Stimulated activated naive B cell treated with anti-CD40 and anti-IgM and Interleukin-4, amounts not matched to agents 10 μg/mL and 1 μg/mL and 100 μg/mL, for 72 hours (primary cell): ENCODE results near the gene ACER3.

Source experiments
- ATAC-seq, 2 donors: fragments of 150-1000 bp; cut with Tn5 transposase; replicated peaks; 2 replicates each; pipeline ENCODE4 v1.10.0; 2021; ENCODE audit warnings: moderate library complexity in 1 of 2
- DNase-seq: peaks from one replicate; pipeline ENCODE4 v3.0.0; 2021
- H3K27ac Mint-ChIP-seq: one replicate; pipeline ENCODE4 v1.8.0; 2022; ENCODE audit warnings: mild to moderate bottlenecking, mixed read lengths
- H3K27me3 Mint-ChIP-seq, 2 donors: one replicate each; pipeline ENCODE4 v1.8.0; 2022; ENCODE audit warnings: mixed read lengths in 2 of 2
- H3K36me3 Mint-ChIP-seq, 2 donors: one replicate each; pipeline ENCODE4 v1.8.0; 2022; ENCODE audit warnings: mixed read lengths in 2 of 2, mild to moderate bottlenecking in 1 of 2
- H3K4me1 Mint-ChIP-seq, 2 donors: one replicate each; pipeline ENCODE4 v1.8.0; 2022; ENCODE audit warnings: mixed read lengths in 2 of 2, mild to moderate bottlenecking in 1 of 2
- H3K4me3 Mint-ChIP-seq, 2 donors: one replicate each; pipeline ENCODE4 v1.8.0; 2022; ENCODE audit warnings: mild to moderate bottlenecking in 2 of 2, mixed read lengths in 2 of 2, moderate library complexity in 1 of 2
- H3K9me3 Mint-ChIP-seq, 2 donors: one replicate each; pipeline ENCODE4 v1.8.0; 2022; ENCODE audit warnings: mixed read lengths in 2 of 2, mild to moderate bottlenecking in 1 of 2

ACER3 gene

DNA sequence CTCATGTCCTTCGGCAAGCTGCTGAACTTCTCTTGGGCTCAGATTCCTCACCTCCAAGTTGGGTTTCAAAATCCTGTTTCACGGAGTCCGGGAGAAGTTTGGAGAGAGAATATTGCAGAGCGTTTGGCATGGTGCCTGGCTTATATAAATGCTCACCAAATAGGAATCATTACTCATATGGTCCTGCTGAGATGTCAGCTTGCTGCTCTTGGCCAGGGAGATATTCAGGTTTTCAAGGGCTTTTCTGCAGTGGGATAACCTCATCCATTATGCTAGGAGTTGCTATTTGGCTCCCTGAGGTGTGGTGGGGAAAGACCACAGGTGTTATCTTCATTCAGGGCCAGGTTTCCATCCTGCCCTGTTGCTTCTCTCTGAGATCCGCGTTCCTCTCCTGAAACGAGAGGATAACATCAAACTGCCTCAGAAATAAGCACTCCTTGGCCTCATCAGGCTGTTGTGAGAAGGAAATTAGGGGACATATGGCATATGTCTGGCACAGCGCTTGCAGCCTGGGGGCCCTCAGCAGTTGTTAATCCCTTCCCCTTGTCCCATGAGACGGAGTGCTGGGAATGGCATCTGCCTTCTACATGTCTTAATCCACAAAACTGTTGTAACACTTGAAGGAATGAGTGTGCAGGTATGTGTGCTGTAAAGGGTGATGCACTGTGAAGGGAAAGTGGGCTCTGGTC lies 29.9 kb upstream of the ACER3 start:
- H3K4me3 Mint-ChIP-seq: no peak overlapping the region
- H3K27me3 Mint-ChIP-seq: peaks cover 14 to 16% of the 10 kb centered on the region in 2 donors
- H3K4me1 Mint-ChIP-seq: no peaks in the 10 kb centered on the region
- H3K9me3 Mint-ChIP-seq: no peaks in the 10 kb centered on the region
- DNase-seq (no peak), ATAC-seq (no peak)
- no peaks in the 10 kb centered on the region for H3K36me3 Mint-ChIP-seq
- H3K27ac Mint-ChIP-seq: no peak overlapping the region

GRCh38 chr11:76831686-76832310 lies 28.9 kb upstream of the ACER3 start:
- DNase-seq (no peak), ATAC-seq (no peak)
- H3K27me3 Mint-ChIP-seq: peaks cover 14 to 16% of the 10 kb centered on the region in 2 donors
- H3K9me3 Mint-ChIP-seq: no peaks in the 10 kb centered on the region
- H3K36me3 Mint-ChIP-seq: no peaks in the 10 kb centered on the region
- no peaks in the 10 kb centered on the region for H3K4me1 Mint-ChIP-seq
- no peak overlapping the region for H3K4me3 Mint-ChIP-seq
- no peak overlapping the region for H3K27ac Mint-ChIP-seq

DNA sequence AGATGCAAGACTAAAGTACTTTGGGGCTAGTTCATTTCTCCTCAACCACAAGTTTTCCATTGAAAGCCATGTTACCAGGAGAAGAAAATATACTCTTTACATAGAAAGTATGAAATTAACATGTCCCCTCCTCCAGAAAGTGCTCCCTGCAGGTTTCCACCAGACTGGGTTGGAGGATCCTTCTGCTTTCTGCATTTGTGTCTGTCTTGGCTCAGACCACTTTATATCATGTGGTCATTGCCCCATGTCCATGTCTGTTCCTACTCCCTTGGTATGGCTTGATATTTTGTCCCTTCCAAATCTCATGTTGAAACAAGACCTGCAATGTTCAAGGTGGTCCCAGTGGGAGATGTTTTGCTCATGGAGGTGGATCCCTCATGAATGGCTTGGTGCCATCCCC lies 28.4 kb upstream of the ACER3 start:
- no peaks in the 10 kb centered on the region for H3K9me3 Mint-ChIP-seq
- peaks cover 14 to 16% of the 10 kb centered on the region in 2 donors for H3K27me3 Mint-ChIP-seq
- H3K36me3 Mint-ChIP-seq: no peaks in the 10 kb centered on the region
- ATAC-seq (no peak), DNase-seq (no peak)
- no peak overlapping the region for H3K27ac Mint-ChIP-seq
- no peak overlapping the region for H3K4me3 Mint-ChIP-seq
- H3K4me1 Mint-ChIP-seq: no peaks in the 10 kb centered on the region

DNA sequence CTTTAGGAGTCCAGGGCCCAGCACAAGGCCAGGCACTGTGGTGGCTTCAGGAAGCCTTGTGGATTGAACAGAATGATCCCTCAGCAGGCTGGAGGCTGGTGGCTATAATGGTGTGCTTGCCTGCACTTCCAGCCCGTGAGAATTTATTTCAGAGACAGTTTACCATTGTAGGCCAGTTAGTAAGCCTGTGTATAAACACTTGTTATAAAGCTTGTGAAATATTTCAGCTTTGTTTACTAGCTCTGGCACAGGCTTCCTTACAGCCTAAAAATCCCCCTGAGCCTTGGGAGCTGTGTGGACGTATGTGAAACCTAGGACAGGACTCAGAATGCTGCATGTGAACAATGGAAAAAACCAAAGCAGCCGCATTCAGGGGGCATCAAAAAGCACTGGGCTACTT lies 26.6 kb upstream of the ACER3 start:
- Mint-ChIP-seq H3K4me1 (no peaks in the 10 kb centered on the region), H3K27ac (no peak overlapping the region), H3K36me3 (no peaks in the 10 kb centered on the region), H3K27me3 (peaks cover 18 to 21% of the 10 kb centered on the region in 2 donors), H3K4me3 (no peak overlapping the region), H3K9me3 (no peaks in the 10 kb centered on the region)
- no peak for ATAC-seq
- no peak for DNase-seq

DNA sequence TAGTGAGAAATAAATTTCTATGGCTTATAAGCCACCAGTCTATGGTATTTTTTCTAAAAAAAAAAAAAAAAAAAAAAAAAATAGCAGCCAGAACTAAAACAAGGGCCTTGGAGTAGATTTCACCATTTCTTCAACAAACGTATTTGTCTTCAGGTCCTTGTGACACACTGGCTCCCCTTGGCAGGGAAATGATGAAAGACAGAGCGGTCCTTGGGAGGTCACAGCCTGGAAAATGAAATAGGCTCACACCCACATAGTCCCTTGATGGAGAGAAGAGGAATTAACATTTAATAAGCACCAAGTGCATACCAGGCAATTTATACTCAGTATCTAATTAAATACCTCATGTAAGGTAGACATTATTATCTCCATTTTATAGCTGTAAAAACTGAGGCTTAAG lies 25.7 kb upstream of the ACER3 start:
- H3K27me3 Mint-ChIP-seq: peaks cover 18 to 19% of the 10 kb centered on the region in 2 donors
- DNase-seq (no peak), ATAC-seq (no peak)
- H3K36me3 Mint-ChIP-seq: no peaks in the 10 kb centered on the region
- H3K9me3 Mint-ChIP-seq: no peaks in the 10 kb centered on the region
- no peaks in the 10 kb centered on the region for H3K4me1 Mint-ChIP-seq
- H3K4me3 Mint-ChIP-seq: no peak overlapping the region
- H3K27ac Mint-ChIP-seq: no peak overlapping the region

- no peak overlapping the region for H3K4me3 Mint-ChIP-seq
- no peaks in the 10 kb centered on the region for H3K36me3 Mint-ChIP-seq
- H3K9me3 Mint-ChIP-seq: no peaks in the 10 kb centered on the region
- H3K27me3 Mint-ChIP-seq: peaks cover 11 to 18% of the 10 kb centered on the region in 2 donors
- ATAC-seq: no peak
- H3K27ac Mint-ChIP-seq: no peak overlapping the region
- no peaks in the 10 kb centered on the region for H3K4me1 Mint-ChIP-seq
- no peak for DNase-seq
Observed at GRCh38 chr11:76835928-76836612, 24.6 kb upstream of the ACER3 start.

GRCh38 chr11:76836613-76837291 lies 24.0 kb upstream of the ACER3 start:
- Mint-ChIP-seq H3K9me3 (no peaks in the 10 kb centered on the region), H3K36me3 (no peaks in the 10 kb centered on the region), H3K27me3 (peaks cover 14 to 20% of the 10 kb centered on the region in 2 donors), H3K4me1 (no peaks in the 10 kb centered on the region), H3K4me3 (no peak overlapping the region), H3K27ac (no peak overlapping the region)
- ATAC-seq (no peak), DNase-seq (no peak)

GRCh38 chr11:76837696-76838677 lies 22.7 kb upstream of the ACER3 start:
- ATAC-seq (no peak), DNase-seq (no peak)
- Mint-ChIP-seq H3K27me3 (peaks cover 24% of the 10 kb centered on the region in 2 donors), H3K36me3 (no peaks in the 10 kb centered on the region), H3K4me3 (no peak overlapping the region), H3K27ac (no peak overlapping the region), H3K9me3 (no peaks in the 10 kb centered on the region), H3K4me1 (no peaks in the 10 kb centered on the region)

GRCh38 chr11:76838678-76839068 lies 22.0 kb upstream of the ACER3 start:
- Mint-ChIP-seq H3K9me3 (no peaks in the 10 kb centered on the region), H3K27ac (no peak overlapping the region), H3K36me3 (no peaks in the 10 kb centered on the region), H3K4me3 (no peak overlapping the region), H3K4me1 (no peaks in the 10 kb centered on the region), H3K27me3 (peaks cover 22 to 24% of the 10 kb centered on the region in 2 donors)
- DNase-seq: no peak
- ATAC-seq: no peak

DNA sequence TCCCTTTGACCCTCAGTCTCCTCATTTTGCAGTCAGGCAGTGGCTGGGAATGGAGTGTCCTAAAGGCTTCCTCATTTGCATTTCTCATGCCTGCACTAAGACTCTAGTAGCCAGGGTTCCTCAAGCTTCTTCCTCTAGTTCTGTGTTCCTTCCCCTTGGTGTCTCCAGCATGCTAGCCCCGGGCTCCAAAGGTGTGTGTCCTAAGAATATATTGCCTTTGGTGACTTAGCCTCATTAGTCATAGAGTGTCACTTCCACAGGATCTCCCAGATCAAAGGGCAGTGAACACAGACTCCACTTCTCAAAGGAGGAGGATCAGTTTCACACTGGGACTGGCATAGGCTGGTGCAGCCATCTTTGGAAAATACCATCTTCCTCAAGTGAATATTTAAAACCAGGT lies 21.4 kb upstream of the ACER3 start:
- Mint-ChIP-seq H3K27me3 (peaks cover 22 to 24% of the 10 kb centered on the region in 2 donors), H3K27ac (no peak overlapping the region), H3K9me3 (no peaks in the 10 kb centered on the region), H3K4me1 (no peaks in the 10 kb centered on the region), H3K36me3 (no peaks in the 10 kb centered on the region), H3K4me3 (no peak overlapping the region)
- DNase-seq (no peak), ATAC-seq (no peak)

DNA sequence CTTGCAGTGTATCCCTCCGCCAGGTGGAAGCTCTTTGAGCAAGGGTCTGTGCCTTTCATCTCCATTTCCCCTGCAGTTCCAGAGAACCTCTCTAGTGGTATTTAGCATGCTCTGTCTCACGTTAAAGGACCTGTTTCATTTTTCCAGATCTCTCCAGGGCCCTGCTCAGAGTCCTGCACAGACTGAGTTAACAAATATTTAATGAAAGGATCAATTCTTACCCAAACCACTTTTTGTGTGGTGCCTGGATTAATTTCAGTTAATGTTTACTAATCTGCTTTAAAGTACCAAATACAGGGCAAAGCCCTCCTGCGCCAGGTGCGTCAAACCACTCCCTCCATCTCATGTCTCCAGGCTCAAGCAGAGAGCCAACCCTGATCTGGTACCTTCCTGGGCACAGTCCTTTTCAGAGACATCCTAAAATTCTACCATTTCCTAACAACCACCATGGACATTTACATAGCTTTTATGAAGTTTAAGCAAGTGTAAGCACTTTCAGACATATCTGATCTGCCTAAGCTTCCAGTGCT lies 18.7 kb upstream of the ACER3 start:
- Mint-ChIP-seq H3K27me3 (peaks cover 23 to 25% of the 10 kb centered on the region in 2 donors), H3K27ac (no peak overlapping the region), H3K36me3 (no peaks in the 10 kb centered on the region), H3K4me1 (no peaks in the 10 kb centered on the region), H3K9me3 (no peaks in the 10 kb centered on the region), H3K4me3 (no peak overlapping the region)
- DNase-seq (no peak), ATAC-seq (no peak)

DNA sequence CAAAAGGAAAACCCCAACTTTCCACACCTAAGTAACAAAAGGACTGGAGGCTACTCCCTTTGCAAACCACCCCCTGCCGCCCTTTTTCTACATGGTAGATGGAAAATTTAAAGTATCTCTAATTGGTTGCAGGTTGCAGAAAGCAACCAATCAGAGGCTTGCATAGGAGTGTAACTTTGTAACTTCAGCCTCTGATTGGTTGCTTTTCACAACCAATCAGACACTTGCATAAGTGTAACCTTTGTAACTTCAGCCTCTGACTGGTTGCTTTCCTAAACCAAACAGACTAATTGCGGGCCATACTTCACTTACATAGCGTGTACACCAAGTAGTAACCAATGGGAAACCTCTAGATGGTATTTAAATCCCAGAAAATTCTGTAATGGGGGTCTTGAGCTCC lies 16.8 kb upstream of the ACER3 start:
- Mint-ChIP-seq H3K4me3 (no peak overlapping the region), H3K27ac (no peak overlapping the region), H3K27me3 (peaks cover 30 to 35% of the 10 kb centered on the region in 2 donors)

DNA sequence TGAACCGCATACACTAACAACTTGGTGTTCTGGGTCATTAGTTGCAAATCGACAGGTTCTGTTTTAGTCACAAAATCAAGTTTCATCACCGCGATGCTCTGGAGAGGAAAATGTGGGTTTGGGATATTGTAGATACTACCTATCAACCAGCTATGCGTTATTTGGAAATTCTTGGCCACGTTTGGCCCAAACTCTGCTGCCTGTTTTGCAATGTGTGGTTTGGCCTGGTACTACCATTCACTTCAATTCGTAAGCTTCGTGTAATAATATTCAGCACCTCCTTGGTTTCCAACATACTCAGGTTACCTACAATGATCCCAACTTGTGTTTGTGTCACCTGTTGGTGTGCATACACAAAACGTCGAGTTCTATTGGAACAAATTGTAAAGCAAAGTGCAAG lies 16.2 kb upstream of the ACER3 start:
- no peaks in the 10 kb centered on the region for H3K36me3 Mint-ChIP-seq
- peaks cover 32 to 35% of the 10 kb centered on the region in 2 donors for H3K27me3 Mint-ChIP-seq
- no peak overlapping the region for H3K4me3 Mint-ChIP-seq
- H3K4me1 Mint-ChIP-seq: no peaks in the 10 kb centered on the region
- no peak for ATAC-seq
- H3K9me3 Mint-ChIP-seq: no peaks in the 10 kb centered on the region
- no peak overlapping the region for H3K27ac Mint-ChIP-seq
- DNase-seq: no peak

More for the DNA sequence above, 16.8 kb upstream of the ACER3 start:
- no peak for ATAC-seq
- H3K9me3 Mint-ChIP-seq: no peaks in the 10 kb centered on the region
- H3K4me1 Mint-ChIP-seq: no peaks in the 10 kb centered on the region
- H3K36me3 Mint-ChIP-seq: no peaks in the 10 kb centered on the region
- DNase-seq: no peak
